Measurements from ENCODE around the gene ABCB1. TPM values are rescaled to one million over a fixed set of nuclear protein-coding genes. Genes with fewer than 3 reads are reported as not detected.
A peak's percentile ranks its signal among the peaks of the same experiment; 100 is the strongest.

ABCB1 gene
- total and polyA plus RNA-seq, 2 of the 13 experiments (the other 11 are each of a cell fraction or from before 2014, with no cell fraction given), result 42.8 to 52.6 TPM

DNA sequence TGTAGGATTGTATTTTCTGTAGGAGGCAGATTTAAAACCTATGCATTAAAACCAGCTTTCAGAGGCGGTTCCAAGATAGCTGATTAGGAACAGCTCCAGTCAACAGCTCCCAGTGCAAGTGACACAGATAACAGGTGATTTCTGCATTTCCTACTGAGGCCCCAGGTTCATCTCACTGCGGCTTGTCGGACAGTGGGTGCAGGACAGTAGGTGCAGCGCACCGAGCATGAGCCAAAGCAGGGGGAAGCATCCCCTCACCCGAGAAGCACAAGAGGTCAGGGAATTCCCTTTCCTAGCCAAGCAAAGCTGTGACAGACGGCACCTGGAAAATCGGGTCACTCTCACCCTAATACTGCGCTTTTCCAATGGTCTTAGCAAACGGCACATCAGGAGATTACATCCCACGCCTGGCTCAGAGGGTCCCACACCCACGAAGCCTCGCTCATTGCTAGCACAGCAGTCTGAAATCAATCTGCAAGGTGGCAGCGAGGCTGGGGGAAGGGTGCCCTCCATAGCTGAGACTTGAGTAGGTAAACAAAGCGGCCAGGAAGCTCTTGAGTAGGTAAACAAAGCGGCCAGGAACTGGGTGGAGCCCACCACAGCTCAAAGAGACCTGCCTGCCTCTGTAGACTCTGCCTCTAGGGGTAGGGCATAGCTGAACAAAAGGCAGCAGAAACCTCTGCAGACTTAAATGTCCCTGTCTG lies 135.7 kb downstream of the ABCB1 start (continued):
- TF ChIP-seq, protein P1, sequence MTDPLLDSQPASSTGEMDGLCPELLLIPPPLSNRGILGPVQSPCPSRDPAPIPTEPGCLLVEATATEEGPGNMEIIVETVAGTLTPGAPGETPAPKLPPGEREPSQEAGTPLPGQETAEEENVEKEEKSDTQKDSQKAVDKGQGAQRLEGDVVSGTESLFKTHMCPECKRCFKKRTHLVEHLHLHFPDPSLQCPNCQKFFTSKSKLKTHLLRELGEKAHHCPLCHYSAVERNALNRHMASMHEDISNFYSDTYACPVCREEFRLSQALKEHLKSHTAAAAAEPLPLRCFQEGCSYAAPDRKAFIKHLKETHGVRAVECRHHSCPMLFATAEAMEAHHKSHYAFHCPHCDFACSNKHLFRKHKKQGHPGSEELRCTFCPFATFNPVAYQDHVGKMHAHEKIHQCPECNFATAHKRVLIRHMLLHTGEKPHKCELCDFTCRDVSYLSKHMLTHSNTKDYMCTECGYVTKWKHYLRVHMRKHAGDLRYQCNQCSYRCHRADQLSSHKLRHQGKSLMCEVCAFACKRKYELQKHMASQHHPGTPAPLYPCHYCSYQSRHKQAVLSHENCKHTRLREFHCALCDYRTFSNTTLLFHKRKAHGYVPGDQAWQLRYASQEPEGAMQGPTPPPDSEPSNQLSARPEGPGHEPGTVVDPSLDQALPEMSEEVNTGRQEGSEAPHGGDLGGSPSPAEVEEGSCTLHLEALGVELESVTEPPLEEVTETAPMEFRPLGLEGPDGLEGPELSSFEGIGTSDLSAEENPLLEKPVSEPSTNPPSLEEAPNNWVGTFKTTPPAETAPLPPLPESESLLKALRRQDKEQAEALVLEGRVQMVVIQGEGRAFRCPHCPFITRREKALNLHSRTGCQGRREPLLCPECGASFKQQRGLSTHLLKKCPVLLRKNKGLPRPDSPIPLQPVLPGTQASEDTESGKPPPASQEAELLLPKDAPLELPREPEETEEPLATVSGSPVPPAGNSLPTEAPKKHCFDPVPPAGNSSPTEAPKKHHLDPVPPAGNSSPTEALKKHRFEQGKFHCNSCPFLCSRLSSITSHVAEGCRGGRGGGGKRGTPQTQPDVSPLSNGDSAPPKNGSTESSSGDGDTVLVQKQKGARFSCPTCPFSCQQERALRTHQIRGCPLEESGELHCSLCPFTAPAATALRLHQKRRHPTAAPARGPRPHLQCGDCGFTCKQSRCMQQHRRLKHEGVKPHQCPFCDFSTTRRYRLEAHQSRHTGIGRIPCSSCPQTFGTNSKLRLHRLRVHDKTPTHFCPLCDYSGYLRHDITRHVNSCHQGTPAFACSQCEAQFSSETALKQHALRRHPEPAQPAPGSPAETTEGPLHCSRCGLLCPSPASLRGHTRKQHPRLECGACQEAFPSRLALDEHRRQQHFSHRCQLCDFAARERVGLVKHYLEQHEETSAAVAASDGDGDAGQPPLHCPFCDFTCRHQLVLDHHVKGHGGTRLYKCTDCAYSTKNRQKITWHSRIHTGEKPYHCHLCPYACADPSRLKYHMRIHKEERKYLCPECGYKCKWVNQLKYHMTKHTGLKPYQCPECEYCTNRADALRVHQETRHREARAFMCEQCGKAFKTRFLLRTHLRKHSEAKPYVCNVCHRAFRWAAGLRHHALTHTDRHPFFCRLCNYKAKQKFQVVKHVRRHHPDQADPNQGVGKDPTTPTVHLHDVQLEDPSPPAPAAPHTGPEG (CRISPR knock-in tag; IDR thresholded peaks at IDR 0.05), result peak; percentile 36; the same call in 1 of the 2 replicates
- TF ChIP-seq, protein P2, sequence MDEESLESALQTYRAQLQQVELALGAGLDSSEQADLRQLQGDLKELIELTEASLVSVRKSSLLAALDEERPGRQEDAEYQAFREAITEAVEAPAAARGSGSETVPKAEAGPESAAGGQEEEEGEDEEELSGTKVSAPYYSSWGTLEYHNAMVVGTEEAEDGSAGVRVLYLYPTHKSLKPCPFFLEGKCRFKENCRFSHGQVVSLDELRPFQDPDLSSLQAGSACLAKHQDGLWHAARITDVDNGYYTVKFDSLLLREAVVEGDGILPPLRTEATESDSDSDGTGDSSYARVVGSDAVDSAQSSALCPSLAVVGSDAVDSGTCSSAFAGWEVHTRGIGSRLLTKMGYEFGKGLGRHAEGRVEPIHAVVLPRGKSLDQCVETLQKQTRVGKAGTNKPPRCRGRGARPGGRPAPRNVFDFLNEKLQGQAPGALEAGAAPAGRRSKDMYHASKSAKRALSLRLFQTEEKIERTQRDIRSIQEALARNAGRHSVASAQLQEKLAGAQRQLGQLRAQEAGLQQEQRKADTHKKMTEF (CRISPR knock-in tag; IDR thresholded peaks at IDR 0.05), result peak; percentile 84
- peak; percentile 33; the same call in 1 of the 2 replicates for TF ChIP-seq ZNF225 (CRISPR knock-in tag; IDR thresholded peaks at IDR 0.05)
- TF ChIP-seq RXRB (CRISPR knock-in tag; IDR thresholded peaks at IDR 0.05; ENCODE audit: borderline replicate concordance), result peak; percentile 91
- TF ChIP-seq ZNF501 (CRISPR knock-in tag; IDR thresholded peaks at IDR 0.05), result peak; percentile 75; the same call in 1 of the 2 replicates
- TF ChIP-seq, protein P3, sequence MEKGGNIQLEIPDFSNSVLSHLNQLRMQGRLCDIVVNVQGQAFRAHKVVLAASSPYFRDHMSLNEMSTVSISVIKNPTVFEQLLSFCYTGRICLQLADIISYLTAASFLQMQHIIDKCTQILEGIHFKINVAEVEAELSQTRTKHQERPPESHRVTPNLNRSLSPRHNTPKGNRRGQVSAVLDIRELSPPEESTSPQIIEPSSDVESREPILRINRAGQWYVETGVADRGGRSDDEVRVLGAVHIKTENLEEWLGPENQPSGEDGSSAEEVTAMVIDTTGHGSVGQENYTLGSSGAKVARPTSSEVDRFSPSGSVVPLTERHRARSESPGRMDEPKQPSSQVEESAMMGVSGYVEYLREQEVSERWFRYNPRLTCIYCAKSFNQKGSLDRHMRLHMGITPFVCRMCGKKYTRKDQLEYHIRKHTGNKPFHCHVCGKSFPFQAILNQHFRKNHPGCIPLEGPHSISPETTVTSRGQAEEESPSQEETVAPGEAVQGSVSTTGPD (CRISPR knock-in tag; IDR thresholded peaks at IDR 0.05), result peak; percentile 60; the same call in 1 of the 2 replicates
- TF ChIP-seq, protein P4, sequence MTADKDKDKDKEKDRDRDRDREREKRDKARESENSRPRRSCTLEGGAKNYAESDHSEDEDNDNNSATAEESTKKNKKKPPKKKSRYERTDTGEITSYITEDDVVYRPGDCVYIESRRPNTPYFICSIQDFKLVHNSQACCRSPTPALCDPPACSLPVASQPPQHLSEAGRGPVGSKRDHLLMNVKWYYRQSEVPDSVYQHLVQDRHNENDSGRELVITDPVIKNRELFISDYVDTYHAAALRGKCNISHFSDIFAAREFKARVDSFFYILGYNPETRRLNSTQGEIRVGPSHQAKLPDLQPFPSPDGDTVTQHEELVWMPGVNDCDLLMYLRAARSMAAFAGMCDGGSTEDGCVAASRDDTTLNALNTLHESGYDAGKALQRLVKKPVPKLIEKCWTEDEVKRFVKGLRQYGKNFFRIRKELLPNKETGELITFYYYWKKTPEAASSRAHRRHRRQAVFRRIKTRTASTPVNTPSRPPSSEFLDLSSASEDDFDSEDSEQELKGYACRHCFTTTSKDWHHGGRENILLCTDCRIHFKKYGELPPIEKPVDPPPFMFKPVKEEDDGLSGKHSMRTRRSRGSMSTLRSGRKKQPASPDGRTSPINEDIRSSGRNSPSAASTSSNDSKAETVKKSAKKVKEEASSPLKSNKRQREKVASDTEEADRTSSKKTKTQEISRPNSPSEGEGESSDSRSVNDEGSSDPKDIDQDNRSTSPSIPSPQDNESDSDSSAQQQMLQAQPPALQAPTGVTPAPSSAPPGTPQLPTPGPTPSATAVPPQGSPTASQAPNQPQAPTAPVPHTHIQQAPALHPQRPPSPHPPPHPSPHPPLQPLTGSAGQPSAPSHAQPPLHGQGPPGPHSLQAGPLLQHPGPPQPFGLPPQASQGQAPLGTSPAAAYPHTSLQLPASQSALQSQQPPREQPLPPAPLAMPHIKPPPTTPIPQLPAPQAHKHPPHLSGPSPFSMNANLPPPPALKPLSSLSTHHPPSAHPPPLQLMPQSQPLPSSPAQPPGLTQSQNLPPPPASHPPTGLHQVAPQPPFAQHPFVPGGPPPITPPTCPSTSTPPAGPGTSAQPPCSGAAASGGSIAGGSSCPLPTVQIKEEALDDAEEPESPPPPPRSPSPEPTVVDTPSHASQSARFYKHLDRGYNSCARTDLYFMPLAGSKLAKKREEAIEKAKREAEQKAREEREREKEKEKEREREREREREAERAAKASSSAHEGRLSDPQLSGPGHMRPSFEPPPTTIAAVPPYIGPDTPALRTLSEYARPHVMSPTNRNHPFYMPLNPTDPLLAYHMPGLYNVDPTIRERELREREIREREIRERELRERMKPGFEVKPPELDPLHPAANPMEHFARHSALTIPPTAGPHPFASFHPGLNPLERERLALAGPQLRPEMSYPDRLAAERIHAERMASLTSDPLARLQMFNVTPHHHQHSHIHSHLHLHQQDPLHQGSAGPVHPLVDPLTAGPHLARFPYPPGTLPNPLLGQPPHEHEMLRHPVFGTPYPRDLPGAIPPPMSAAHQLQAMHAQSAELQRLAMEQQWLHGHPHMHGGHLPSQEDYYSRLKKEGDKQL (CRISPR knock-in tag; IDR thresholded peaks at IDR 0.05; ENCODE audit: low read depth), result 0 out of 2 replicates have a peak, but pooled peaks have one; percentile 64
- peak; percentile 65 for TF ChIP-seq YY1 (IDR thresholded peaks at IDR 0.05; ENCODE audit: insufficient read depth, insufficient replicate concordance, low read depth, low read length)
- peak; percentile 18; the same call in 1 of the 2 replicates for TF ChIP-seq NFKB2 (CRISPR knock-in tag; IDR thresholded peaks at IDR 0.05; ENCODE audit: borderline replicate concordance)
- peak; percentile 57; the same call in 1 of the 2 replicates for TF ChIP-seq PHF8 (CRISPR knock-in tag; IDR thresholded peaks at IDR 0.05)
- TF ChIP-seq ONECUT2 (CRISPR knock-in tag; IDR thresholded peaks at IDR 0.05), result 0 out of 2 replicates have a peak, but pooled peaks have one; percentile 51
- TF ChIP-seq, protein P5, sequence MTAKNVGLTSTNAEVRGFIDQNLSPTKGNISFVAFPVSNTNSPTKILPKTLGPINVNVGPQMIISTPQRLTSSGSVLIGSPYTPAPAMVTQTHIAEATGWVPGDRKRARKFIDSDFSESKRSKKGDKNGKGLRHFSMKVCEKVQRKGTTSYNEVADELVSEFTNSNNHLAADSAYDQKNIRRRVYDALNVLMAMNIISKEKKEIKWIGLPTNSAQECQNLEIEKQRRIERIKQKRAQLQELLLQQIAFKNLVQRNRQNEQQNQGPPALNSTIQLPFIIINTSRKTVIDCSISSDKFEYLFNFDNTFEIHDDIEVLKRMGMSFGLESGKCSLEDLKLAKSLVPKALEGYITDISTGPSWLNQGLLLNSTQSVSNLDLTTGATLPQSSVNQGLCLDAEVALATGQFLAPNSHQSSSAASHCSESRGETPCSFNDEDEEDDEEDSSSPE (CRISPR knock-in tag; IDR thresholded peaks at IDR 0.05), result peak; percentile 44; the same call in 1 of the 2 replicates
